Inflammatory macrophage treated with lipopolysaccharide for 1 hour (primary cell): ENCODE results near the gene ROR1.

Experiments used
- DNase-seq, 2 donors: peaks; one replicate each; pipeline ENCODE4 v3.0.0-alpha.2; 2020 to 2022

Gene ROR1

DNA sequence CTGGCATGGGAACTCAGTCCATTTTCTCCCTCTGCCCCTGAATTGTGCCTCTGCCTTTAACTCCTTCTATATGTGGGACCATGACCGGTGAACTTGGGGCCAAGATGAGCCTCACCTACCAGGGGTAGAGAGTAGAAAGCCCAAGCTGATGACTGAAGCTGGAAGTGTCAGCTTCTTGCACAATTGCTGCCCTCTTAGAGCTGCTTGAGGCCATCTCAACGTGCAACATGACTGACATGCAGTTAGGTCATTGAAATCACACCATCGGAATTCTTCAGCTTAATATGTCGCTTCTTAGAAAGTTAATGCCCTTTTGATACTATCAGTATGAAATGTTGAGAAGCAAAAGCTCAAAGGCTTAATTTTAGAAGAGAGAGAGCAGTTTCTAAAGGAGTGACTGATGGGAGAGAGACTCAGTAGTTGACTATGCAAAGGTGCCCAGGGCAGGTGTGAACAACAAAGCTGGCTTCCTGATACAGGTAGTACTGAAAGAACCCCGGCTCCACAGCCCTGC lies 340.3 kb downstream of the ROR1 start:
- DNase-seq = no peak

DNA sequence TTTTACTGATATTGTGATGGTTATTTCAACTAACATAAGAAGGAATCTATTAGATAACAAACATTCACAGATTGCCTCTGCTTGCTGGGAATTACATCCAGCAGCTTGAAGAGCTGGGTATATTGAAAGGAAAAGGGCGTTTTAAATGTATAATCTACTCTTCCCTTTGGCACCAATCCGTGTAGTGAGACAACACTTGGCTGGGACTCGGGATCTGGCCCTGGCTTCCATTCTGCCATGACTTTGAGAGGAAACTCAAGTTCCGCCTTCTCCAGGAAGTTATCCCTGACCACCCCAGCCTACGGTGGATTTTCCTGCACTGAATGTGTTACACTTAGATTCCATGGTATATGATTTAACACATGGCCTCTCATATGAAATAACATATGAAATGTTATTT lies 342.7 kb downstream of the ROR1 start:
- DNase-seq = no peak

DNA sequence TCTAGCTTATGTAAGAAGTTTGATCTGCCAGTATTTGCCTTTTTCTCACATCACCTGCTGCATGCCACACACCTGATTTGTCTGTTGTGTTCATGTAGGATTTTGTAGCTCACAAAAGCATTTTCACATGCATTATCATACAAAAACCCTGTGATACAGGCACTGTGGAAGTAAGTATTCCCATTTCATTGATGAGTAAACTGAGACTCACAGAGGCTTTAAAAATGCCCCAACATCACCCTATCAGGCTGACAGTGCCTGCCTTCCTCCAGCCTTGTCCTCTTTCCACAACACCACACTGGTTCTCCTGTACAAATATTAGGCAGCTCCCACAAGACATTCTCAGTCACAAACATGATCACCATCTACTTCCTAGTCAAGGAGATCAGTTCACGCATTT lies 343.7 kb downstream of the ROR1 start:
- DNase-seq = no peak

DNA sequence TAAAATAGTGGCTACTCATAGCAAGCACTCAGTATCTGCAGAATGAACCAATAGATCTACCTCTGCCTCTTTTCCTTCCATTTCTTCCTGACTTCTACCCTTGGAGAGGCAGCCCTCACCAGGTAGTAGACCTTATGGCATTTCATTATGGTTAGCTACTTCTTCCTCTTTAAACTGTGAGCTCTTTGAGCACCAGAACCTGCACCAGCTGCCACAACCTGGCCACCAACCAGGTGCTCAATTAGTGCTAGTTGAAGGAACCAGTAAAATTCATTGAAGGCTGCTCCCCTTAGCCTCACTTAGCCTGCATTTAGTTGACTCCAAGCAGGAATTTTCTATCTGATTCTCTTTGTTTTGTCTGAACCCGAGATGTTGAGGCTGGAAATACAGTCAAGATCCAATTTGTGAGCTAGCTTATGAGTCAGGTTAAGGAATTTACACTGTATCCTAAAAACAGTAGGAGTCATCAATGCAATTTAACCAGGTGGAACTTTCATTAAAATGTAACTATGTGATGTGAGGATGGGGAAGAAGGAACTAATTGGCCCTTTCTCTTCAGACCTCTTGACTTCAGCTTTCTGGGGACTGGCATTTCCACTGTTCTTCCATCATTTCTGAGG lies 348.1 kb downstream of the ROR1 start:
- no peak for DNase-seq

DNA sequence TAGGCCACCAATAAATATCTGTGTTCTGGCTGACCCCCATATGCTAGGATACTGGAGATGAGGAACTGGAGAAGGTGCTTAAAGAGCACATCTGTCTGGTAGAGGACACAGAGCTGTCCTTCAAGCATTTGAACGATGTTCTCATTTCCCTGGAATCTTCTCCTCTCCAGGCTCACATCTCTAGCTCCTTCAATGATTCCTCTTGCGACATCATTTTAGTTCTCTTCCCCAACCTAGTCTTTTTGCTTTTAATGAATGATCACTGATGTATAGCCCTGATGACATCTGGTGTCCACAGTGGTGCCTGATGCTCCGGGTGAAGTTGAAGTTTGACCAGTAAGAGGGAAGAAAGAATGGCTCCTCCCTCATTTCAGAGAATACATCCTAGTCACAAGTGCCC lies 348.8 kb downstream of the ROR1 start:
- no peak for DNase-seq

DNA sequence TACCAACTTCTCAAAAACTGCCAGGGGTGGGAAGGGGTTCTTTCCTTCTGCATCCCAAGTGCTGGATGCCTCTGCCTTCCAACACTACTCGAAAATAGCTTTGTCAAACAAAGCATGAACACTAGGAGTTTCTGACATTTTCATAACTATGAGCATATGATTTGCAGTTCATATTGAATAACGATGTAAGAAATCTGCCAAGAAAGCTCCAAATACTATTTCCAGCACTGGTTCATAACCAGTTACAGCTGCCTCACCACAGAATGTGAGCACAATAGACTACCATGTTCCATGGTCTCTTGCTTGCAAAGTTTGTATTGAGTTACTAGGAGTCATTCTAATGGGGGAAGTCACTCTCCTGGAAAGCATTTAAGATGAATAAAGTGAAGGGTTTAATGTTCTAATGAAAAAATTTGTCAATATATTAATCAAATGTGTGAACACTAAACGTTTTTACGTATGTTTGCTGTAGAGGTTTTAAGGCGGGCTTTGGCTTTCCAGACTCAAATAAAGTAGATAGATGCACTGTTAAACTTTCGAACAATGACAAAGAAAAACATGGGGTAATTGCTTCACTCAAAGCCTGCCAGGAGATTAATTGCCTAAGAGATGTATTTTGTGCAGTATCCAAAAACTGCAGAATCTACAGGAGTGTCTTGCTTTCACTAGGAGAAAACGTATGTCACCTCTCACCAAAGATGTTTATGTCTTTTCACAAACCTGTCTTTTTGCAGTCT lies 351.1 kb downstream of the ROR1 start:
- DNase-seq = no peak

DNA sequence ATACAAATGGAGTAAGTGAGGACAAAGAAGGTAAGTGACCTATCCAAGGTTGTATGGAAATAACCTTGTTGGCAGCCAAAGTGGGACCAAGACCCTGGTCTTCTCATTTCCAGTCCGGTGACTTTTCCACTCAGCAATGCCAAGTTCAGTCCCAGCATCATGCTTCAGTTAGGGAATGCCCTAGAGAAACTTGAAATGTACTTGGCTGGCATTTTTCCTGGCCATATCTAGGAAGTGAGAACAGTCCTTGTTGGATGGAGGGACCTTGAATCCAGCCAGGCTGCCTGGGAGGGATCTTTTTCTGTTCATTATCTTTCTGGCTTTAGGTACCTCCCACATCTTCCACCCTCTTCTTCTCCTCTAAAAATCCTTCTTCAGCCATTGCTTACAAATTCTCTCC lies 352.8 kb downstream of the ROR1 start:
- no peak for DNase-seq

DNA sequence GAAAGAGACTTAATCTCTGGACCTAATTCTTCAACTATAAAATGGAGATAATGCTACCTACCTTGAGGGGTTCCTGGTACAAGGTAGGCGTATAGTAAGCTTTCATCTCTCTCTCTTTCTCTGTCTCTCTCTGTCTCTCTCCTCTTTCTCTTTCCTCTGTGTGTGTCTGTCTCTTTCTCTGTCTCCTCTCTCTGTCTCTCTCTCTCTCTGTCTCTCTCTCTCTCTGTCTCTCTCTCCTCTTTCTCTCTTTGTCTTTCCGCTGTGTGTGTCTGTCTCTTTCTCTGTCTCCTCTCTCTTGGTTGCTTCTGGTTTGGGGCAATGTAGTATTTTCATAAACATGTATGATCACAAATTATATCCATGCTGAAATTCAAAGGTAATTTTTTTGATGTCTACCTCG lies 353.5 kb downstream of the ROR1 start:
- DNase-seq = no peak

DNA sequence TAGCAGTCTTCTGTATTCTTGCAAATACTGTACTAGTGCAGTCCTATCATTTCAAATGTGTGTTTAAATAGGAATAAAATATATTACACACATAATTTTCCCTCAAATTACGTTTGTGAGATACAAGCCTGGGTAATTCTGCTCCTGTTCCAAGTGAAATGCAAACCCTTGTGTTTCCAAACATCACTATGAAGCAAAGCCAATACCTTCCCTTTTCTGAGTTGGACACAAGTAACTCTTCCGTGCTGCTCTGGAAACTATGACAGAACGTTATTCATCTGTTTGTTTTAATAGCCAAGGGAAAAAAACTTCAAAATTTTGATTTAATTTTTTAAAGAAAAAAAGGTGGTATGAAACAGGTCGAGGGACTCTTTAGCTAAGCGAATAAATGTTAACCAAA lies 355.9 kb downstream of the ROR1 start:
- no peak for DNase-seq

DNA sequence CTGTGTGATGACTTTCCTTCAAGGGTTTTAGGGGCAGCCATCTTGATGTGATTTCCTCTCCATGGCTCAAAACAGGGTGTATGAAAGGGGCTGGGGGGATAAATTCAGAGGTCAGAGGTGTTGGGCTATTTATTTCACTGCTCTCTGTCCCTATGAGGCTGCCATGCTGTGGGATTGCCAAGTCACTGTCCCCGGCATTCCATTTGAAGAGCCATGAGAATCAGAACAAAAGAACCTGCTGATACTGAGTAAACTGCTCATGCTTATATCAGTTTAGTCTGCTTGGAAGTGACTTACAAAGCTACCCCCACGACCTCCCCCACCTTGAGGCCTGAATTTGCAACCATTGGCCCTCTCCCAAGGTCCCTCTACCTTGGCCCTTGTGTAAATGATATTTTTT lies 357.3 kb downstream of the ROR1 start:
- DNase-seq = no peak

DNA sequence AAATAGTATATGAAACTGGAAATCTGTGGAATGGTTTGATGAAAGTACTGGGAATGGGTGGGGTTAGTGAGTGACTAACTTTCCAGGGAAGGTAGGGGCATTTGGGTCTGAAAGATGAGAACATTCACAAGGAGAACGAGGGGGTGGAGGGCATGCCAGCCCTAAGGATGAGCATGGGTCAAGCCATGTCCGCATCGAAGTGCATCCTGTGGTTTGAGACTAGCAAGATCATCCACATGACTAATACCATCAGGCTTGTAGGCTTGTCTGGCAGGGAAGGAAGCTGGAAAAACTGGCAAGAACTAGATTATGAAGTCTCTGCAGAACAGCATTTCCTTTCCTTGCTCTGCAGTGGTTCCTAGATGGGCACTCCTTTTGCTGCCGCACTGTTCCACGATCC lies 359.2 kb downstream of the ROR1 start:
- DNase-seq = no peak

DNA sequence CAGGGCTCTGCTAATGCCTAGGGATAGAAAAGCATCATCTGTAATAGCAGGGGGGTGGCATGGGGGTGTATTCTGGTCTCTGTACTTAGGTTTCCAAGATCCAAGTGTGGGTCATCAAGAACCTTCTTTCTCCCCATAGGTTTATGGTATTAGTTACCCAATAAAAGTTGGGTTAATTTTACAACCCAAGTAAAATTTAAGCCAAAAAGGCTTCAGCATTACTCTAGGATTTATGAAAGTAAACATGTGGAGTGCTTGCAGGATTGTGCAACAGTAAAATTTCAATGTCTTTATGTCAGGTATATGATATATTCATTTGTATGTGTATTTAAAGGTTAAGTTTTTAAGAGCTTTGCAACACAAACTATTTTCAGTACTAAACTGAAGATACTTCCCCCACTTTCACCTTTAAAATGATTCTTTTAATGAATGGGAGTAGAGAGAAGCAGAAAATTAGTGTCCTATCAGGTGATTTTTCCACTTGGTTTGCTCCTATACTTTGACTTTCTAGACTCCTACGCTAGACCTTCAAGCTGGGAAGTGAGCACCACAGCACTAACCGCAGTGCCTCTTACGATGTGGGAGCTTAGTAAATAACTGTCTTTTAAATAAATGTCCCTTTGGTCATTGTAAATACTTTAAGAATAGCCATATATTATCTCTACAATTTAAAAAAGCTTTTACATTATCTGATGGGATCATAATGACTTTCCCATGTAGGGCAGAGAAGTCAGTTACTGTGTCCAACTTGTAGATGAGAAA lies 361.8 kb downstream of the ROR1 start:
- DNase-seq = no peak

DNA sequence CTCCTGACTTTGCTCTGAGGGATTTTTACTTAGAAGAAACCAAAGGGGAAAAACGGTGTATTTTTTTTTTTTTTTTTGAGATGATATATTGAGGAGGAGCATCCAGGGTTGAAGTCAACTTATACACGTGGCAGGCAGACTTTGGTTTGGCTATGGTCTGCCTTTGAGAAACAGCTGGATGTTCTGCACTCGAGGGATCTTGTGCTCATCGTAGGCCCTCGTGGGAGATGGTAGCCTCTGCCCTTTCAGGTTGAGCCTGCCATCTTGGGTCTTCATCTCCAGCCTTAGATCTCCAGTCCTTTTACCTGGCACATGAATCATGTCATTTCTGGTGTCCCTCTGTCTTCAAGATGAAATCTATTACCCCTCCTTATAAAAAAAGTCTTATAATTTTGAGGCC lies 362.5 kb downstream of the ROR1 start:
- DNase-seq = no peak

DNA sequence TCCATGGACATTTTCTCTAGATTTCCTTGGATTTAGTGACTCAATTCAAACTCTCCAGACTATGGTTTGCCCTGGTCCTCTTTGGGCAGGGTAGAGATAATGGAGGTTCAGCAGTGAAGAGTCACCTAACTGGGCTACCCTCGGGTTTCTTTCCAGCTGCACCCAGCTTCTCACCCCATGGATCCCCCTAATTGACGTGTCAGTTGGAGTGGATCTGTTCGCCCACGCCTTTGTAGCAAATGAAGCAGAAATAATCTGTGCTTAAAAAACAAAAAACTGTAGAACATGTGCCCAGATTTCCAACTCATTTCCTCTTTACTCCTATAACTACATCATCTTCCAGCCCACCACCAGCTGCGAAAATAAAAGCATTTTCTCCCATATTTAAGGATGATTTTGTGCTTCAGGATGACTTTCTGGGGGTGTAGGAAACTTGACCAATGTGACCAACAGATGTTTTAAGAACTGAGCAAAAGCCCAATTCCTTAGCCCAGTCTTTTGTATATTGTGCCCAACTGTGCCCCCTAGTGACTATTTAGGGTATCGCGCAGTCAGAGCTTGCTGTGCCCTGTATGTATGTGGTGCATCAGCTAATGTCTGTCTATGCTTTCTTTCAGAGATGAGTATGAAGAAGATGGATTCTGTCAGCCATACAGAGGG lies 363.1 kb downstream of the ROR1 start:
- peak; percentile 40 to 91 for DNase-seq

DNA sequence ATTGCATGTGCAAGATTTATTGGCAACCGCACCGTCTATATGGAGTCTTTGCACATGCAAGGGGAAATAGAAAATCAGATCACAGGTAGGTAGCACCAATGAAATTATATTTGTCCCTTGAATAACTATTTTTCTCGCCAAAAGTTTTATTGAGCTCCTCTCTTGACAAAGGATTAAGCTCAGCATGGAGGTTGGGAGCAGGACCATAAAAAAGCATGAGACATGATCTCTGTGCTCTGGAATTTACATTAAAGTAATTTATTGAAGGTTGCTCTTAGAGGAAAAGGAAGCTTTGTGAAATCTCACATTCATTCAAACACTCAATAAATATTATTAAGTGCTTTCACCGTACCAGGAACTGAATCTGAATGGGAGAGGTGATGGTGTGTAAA lies 363.6 kb downstream of the ROR1 start:
- DNase-seq = no peak

DNA sequence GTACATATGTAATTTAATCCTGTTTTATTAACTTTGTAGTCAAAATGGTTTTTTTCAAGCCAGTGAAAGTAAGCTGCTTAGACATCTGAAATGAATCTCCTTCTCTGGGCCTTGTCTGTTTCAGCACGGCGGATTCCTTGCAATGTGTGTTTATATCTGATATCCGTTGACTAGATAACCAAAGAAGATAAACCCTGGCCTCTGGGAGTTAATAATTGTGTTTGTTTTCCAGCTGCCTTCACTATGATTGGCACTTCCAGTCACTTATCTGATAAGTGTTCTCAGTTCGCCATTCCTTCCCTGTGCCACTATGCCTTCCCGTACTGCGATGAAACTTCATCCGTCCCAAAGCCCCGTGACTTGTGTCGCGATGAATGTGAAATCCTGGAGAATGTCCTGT lies 366.1 kb downstream of the ROR1 start:
- no peak for DNase-seq

DNA sequence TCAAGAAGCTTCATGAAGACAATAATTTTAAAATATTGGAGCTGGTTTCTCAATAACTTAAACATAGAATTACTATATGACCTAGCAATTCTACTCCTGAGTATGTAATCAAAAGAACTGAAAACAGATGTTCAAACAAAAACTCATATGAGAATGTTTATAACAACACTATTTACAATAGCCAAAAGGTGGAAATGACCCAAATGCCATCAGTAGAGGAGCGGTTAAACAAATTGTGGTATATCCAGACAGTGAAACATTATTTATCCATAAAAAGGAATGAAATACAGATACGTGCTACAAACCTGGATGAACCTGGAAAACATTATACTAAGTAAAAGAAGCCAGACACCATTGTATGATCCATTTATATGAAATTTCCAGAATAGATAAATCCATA lies 366.8 kb downstream of the ROR1 start:
- no peak for DNase-seq

DNA sequence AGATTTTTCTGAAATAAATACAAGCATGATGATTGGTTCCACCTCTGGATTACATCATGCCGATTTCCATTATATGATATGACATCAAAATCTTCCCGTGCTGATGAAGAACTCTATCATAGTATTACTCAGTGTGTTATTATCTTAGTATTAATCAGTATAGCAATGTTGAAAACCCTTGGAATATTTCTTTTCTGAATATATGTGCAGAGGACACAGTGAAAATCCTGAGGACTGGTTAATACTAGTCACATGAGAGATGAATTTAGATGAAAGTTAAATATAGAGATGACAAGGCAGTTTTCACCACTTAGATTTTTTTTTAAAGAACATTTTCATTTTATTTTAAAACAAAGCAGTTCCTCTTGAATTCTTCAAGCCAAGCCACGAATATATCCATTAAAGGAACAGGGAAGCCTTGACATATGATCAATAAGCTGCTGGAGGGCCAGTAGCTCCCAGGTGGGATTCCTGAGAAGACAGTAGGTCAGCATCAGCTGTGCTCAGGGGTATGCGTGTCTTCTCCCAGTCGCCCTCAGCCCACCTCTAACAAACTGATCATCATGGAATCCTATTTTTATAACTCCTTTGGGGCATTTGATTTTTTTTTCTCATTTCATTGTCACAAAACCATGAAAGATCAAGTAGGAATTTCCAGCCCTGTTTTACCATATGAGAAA lies 373.4 kb downstream of the ROR1 start:
- no peak for DNase-seq

DNA sequence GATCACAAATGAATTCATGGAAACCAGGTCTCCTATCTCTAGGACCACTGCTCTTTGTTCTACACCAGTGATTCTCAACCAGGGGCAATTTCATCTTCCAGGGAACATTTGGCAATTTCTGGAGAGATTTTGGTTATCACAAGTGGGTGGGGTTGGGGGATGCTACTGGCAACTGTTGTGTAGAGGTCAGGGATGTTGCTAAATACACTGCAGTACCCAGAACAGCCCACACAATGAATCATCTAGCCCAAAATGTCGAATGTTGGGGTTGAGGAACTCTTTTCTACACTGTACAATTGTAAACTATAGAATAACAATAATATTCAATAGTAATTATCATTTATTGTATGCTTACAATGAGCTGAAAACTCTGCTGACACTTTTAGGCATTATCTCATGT lies 373.9 kb downstream of the ROR1 start:
- DNase-seq = peak; percentile 29 to 55

DNA sequence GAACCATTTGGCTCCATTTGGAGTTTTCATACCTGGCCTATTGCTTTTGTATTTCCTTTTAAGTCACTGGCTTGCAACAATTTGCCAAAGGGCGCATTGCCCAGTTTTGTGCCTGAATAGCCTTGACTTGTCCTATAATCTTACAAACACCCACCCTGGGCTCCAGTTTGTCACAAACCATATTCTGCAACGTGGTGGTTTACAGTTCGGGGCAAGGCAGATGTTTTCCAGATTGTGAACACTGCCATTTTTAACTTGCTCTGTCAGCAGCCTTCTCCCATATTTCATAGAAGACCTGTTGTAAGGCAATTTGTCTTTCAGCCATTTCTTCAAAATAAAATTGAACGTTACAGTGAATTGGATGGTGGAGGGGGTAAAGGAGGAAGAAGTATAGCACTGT lies 376.4 kb downstream of the ROR1 start:
- DNase-seq = no peak

DNA sequence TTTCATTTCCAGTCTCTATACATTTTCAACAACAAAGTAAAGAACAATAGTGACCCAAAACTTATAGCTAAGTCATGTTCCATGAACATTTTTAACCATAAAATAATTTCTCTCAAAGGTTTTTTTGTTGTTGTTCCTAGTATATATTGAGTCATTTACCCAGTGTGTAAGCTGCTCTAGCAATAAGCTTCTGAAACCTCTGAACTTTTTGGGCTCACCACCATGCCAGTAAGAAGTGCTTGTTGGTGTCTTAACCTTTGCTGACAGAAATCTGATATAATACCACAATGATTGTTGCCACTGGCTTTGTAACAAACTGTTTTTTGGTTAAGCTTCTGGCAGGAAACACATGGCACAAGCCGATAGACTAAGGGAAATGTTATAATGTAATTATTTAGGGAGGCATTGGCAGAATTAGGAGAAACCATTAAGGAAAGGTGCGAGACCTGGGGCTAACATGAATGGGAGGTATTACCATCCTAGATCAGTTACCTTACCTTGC lies 377.0 kb downstream of the ROR1 start:
- no peak for DNase-seq

DNA sequence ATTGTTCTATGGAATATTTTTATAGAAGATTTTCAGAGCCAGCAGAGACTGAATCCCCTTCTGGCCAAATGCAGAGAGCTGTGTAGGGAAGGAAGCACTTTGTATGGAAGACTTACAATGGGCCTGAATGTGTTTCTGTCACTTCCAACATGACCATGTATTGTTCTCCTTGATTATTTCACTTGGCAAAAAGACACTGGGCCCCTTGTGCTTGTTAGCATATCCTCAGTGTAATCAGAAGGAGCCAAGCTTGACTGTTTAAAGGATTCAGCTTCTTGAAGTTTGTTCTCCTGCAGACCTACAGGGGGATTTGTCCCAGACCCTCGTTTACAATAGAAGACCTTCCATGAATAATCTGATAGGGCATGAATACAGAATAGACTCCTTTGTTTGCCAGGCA lies 381.5 kb downstream of the ROR1 start:
- DNase-seq = no peak
